ENCODE measurements around the gene PMFBP1.

Gene PMFBP1

GRCh38 chr16:72172105-72173034 is at the start of gene PMFBP1:
Gene PMFBP1 (minus strand): TSS chr16:72172155. CDS start chr16:72171208, 947 bp downstream.
- peak; percentile 12 for DNase-seq

GRCh38 chr16:72221630-72222024 is 49.7 kb upstream of the PMFBP1 start:
- DNase-seq = no peak

GRCh38 chr16:72220875-72221629 is 49.1 kb upstream of the PMFBP1 start:
- DNase-seq = peak; percentile 79

GRCh38 chr16:72219282-72219681 is 47.3 kb upstream of the PMFBP1 start:
- no peak for DNase-seq

GRCh38 chr16:72216767-72217166 is 44.8 kb upstream of the PMFBP1 start:
- DNase-seq = no peak

- no peak for DNase-seq
Observed at GRCh38 chr16:72214821-72215220, 42.9 kb upstream of the PMFBP1 start.

- no peak for DNase-seq
Observed at GRCh38 chr16:72211110-72211509, 39.2 kb upstream of the PMFBP1 start.

- peak; percentile 66 for DNase-seq
Observed at GRCh38 chr16:72210555-72210954, 38.6 kb upstream of the PMFBP1 start.

- DNase-seq = peak; percentile 51
Observed at GRCh38 chr16:72210072-72210471, 38.1 kb upstream of the PMFBP1 start.

- DNase-seq = no peak
Observed at GRCh38 chr16:72206299-72206698, 34.3 kb upstream of the PMFBP1 start.

- DNase-seq = peak; percentile 20
Observed at GRCh38 chr16:72203401-72203800, 31.4 kb upstream of the PMFBP1 start.

GRCh38 chr16:72202014-72202413 is 30.1 kb upstream of the PMFBP1 start:
- DNase-seq = no peak

- DNase-seq = no peak
Observed at GRCh38 chr16:72201387-72201786, 29.4 kb upstream of the PMFBP1 start.

- no peak for DNase-seq
Observed at GRCh38 chr16:72199761-72200337, 27.9 kb upstream of the PMFBP1 start.

- DNase-seq = no peak
Observed at GRCh38 chr16:72198771-72199201, 26.8 kb upstream of the PMFBP1 start.

- peak; percentile 3 for DNase-seq
Observed at GRCh38 chr16:72198021-72198711, 26.2 kb upstream of the PMFBP1 start.

- no peak for DNase-seq
Observed at GRCh38 chr16:72197545-72197944, 25.6 kb upstream of the PMFBP1 start.

- DNase-seq = no peak
Observed at GRCh38 chr16:72195609-72196008, 23.7 kb upstream of the PMFBP1 start.

GRCh38 chr16:72191551-72191950 is 19.6 kb upstream of the PMFBP1 start:
- DNase-seq = peak; percentile 3

- DNase-seq = no peak
Observed at GRCh38 chr16:72189865-72190371, 18.0 kb upstream of the PMFBP1 start.

GRCh38 chr16:72188541-72188940 is 16.6 kb upstream of the PMFBP1 start:
- peak; percentile 45 for DNase-seq

- DNase-seq = no peak
Observed at GRCh38 chr16:72187551-72187950, 15.6 kb upstream of the PMFBP1 start.

- peak; percentile 61 for DNase-seq
Observed at GRCh38 chr16:72182976-72183375, 11.0 kb upstream of the PMFBP1 start.
